ENCODE measurements around the gene GLI3.

GLI3 gene

GRCh38 chr7:42099470-42100155 lies 137.4 kb downstream of the GLI3 start:
- DNase-seq = no peak

- no peak for DNase-seq
Observed at GRCh38 chr7:42099066-42099465, 137.9 kb downstream of the GLI3 start.

DNA sequence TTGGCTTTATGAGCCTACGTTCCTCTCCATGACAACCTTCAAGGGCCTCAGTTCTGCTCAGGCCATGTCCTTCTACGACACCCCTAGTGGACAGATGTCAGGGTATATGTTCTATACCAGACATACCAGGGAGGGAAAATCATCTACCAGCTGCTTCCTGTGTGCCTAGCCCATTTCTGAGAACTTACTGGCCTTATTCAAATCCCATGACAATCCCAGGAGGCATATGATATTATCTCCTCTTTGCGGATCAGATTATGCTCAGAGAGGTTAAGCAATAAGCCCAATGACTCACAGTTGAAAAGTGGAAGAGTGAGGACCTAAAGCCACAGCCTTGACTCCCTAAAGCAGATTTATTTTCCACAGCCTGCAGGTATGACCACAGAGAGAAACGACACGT lies 139.3 kb downstream of the GLI3 start:
- no peak for DNase-seq

DNA sequence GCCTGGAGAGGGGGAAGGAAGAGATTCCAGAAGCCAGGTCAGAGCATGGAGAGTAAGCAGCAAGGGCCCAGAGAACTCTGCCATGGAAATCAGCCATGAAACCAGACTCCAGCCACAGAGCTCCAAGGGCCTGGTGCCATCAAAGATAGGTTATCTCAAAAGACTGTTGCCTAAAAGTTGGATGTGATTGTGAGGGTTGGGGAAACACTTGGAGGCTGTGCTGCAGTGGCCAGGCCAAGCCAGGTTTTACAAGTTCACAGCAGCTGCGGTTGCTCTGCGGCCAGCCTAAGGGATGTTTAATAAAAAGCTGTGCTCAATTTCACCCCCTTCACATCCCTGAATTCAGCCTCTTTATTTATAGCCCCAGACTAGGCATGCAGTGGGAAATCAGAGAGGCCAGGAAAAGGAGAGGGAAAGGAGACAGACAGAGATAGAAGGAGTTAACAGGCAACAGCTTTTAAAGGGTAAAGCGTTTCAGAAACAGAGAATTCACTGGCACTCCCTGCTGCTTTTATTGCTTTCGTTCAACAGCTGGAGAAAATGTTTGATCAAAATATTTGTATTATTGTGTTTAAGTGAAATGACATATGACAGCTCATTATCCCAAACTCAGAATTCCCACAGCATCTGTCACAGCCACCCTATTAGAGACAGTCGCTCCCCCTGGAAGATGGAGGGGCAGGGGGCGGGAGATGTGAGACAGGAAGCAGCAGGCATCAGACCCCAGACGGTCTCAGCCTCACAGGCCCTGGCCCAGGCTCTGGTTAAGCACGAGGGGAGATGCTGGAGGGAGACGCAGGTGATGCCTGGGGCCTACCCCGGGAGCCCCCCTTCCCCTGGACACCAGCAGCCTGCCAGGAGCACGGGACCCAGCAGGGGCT lies 140.1 kb downstream of the GLI3 start:
- DNase-seq = no peak

DNA sequence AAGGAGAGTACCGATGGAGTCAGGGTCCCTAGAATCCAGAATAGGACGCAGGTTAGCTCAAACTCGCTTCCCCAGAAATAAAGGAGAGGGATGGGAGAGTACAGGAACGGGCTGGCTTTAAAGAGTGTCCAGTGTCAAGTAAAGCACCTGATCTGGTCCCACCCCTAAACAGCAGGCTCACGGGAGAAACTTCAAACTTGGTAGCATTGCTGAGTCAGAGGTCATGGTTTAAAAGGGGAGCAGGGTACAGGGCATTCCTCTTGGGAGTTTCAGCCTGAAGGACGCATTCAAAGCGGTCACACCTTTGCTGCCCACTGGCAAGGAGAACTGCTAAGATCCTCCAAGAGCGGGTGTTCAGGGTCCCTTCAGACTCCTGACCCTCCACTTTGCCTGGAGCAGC lies 140.7 kb downstream of the GLI3 start:
- no peak for DNase-seq

- no peak for DNase-seq
Observed at GRCh38 chr7:42095791-42096190, 141.2 kb downstream of the GLI3 start.

- DNase-seq = no peak
Observed at GRCh38 chr7:42093349-42093905, 143.6 kb downstream of the GLI3 start.

- DNase-seq = no peak
Observed at GRCh38 chr7:42091461-42092291, 145.3 kb downstream of the GLI3 start.

GRCh38 chr7:42090806-42091205 lies 146.2 kb downstream of the GLI3 start:
- DNase-seq = no peak

GRCh38 chr7:42090056-42090455 lies 147.0 kb downstream of the GLI3 start:
- no peak for DNase-seq

DNA sequence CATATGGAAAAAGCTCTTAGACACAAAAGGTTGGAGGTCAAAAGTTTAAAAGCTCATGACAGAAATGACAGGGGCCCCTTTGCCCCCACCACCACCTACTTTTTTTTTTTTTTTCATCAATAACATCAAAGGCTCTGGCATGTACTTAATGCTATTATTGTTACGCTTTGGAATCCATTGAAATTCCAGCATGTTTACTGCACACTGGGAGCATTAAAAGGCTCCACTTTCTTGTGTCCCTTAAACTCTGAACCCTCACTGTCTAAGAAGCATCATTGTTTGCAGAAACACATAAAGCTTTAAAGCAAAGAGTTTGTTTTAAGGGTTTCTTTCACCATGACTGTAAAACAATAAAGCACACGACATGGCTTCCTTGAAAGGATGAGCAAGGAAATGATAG lies 149.4 kb downstream of the GLI3 start:
- no peak for DNase-seq

DNA sequence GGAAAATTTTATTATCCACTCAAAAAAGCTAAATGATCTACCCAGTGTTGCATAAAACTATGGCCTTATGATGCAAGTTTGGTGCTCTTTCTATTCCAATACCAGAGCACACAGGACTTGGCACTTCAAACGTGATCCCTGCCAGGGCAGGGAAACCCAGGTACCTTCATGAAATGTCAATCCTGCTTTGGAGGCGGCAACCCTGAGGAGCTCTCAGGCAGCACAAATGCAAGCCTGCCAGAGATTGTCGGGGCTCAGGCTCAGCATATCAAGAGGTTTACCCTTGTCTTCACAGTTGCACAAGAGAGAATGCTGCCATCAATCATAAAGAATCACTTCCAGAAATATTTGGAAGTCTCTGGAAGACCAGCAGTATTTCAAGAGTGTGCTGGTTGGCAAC lies 151.5 kb downstream of the GLI3 start:
- DNase-seq = no peak

DNA sequence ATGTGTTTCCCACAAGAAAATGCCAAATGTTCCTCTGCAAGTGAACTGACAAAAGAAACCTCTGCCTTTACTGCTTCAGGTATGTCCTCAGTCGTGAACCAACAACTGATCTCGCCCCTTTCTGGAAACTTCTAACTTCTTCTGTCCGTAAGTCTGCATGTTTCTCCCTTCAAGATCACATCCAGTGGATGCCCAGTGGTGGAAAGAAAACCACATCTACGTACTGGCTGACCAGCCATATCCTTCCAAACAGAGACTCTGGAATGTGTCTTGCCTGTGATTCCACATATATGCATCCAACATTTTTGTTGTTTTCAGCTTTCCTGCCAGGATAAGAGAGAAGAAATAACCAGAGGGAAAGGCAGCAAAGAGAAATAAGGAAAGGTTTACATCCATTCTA lies 152.7 kb downstream of the GLI3 start:
- DNase-seq = no peak

- DNase-seq = no peak
Observed at GRCh38 chr7:42083284-42083683, 153.7 kb downstream of the GLI3 start.

GRCh38 chr7:42082144-42082543 lies 154.9 kb downstream of the GLI3 start:
- DNase-seq = no peak

GRCh38 chr7:42081671-42082070 lies 155.3 kb downstream of the GLI3 start:
- DNase-seq = no peak

- DNase-seq = no peak
Observed at GRCh38 chr7:42080841-42081586, 156.0 kb downstream of the GLI3 start.

DNA sequence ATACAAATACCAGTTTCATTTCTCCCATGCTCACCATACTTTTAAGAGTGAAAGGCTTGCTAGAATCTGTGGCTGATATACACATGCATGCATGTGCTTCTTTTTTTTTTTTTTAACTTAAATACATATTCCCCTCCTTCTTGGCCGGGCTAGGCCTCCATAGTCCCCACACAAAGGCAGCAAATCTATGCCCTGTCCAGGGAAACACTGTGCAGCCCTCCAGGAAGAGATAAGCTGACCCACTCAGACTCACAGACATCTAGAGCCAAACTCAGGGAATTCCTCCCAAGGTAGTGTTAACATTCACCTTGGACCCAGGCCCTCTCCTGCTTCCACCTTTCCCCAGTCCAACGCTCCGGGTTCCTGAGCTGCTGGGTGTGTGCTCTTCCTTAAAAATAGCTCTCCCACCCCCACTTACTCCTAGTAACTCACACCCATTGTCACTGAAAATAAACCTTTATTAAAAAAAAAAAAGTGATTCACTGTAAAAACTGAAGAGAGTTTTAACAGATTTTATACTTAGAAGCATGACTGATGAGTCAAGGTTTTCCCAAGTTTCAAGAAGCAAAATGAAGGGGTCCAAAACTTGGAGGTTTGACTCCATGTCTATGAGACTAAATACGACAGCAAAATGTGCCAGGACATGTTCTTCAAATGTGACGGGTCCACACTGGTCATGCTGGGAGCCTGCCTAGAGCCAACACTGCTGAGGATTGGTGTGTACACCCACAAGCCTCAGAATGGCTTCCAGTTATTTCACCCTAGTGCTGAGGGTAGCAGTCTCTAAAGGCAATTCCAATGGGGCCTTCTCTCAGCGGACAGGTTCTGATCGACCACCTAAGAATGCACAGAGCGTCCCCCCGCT lies 159.5 kb downstream of the GLI3 start:
- no peak for DNase-seq

- DNase-seq = no peak
Observed at GRCh38 chr7:42076870-42077269, 160.1 kb downstream of the GLI3 start.

GRCh38 chr7:42075418-42075817 lies 161.6 kb downstream of the GLI3 start:
- DNase-seq = no peak

DNA sequence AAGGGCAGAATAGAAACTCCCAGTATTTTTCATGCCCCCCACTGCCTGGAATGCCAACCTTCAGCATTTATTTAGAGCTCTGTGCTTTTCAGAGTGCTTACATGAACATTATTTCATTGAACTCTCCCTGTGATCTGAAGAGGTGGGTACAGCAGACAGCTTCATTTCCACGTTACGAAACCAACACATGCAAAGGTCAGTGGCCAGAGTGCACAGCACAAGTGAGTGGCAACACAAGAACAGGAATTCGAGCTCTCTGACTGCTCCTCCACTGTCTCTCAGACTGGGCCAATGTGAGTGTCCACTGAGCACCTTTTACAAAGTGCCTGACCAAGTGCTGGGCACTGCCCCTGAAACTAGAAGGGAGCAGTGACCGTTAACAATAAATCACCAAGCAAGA lies 162.9 kb downstream of the GLI3 start:
- no peak for DNase-seq

All from stimulated activated CD4-positive, alpha-beta T cell treated with anti-CD3 and anti-CD28 coated beads, Interleukin-4, amount 100 ng/mL, for 24 hours (primary cell).